Cerebellar cortex (tissue), 1 donor: ENCODE data around the gene GLYR1.
"Not testable (repeated sequence)": the region's sequence is repeated elsewhere in the genome, so short reads cannot be mapped to it uniquely, and the experiment has no call there.

ENCODE experiments used
- DNase-seq: peaks from one replicate; pipeline ENCODE4 v3.0.0-alpha.2; 2015; ENCODE audit warnings: low spot score

The GLYR1 gene

DNA sequence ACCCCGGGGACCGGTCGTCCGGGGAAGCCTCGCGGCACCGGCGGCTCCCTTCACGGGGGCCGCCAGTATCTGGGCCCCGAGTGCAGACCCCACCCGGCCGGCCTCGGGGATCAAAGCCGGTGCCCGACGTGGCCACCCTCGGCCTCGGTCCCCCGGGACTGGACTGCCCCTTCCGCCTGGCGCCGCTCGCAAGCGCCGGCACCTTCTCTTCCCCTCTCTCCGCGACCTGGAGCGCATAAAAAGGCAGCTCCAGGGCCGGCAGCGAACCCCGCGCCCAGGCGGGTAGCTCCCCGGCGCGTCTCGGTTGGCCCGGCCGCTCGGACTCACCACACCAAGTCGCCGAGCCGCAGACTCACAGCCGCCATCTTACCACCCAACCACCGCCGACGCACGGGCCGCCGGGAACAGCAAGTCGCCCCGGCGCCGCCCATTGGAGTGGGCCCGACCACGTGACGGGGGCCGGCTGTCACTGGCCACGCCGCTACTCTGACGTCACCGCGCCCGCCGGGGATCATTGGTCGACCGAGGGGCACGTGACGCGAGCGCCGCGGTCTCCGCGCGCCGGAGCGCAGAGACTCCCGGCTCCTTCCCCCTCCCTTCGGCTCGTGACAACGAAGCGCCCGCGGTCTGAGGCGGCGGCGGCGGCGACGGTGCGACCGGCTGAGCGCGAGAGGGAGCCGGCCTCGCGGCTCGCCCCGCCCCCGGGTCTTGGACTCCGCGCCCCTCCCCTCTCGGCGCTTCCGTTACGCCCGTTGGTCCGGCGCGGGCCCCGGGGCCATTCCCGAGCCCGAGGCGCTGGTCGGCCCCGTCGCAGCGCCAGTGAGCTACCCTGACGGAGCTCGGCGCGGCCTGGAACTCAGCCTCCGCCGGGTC lies at the start of gene GLYR1, which contains the start of gene UBN1:
GLYR1 (minus strand) TSS at position 388 of the 873 bp plus-strand sequence; CDS start at position 365, 23 bp downstream.
UBN1 (plus strand) TSS at position 581 of the 873 bp plus-strand sequence. CDS start 5,437 bp downstream, outside the sequence.
- peak; percentile 95 for DNase-seq

- not testable (repeated sequence) for DNase-seq
These were observed 49.7 kb upstream of the GLYR1 start for GRCh38 chr16:4896761-4897160.

DNA sequence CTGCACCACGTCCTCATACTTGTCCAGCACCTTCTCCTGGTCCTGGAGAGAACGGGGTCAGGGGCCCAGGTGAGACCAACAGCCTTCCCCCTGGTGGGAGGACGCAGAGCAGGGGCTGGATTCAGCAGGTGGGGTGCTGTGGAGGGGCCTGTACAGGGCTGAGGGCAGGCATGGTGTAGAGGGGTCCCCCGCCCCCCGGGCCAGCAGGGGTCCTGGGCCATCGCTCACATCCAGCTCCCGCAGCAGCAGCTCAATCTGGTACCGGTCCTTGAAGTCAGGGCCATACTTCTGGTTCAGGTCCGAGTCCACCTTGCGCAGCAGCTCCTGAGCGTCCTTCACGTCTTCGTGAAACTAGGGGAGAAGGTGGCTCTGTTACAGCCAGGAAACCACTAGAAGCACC lies 48.3 kb upstream of the GLYR1 start:
- DNase-seq = no peak

DNA sequence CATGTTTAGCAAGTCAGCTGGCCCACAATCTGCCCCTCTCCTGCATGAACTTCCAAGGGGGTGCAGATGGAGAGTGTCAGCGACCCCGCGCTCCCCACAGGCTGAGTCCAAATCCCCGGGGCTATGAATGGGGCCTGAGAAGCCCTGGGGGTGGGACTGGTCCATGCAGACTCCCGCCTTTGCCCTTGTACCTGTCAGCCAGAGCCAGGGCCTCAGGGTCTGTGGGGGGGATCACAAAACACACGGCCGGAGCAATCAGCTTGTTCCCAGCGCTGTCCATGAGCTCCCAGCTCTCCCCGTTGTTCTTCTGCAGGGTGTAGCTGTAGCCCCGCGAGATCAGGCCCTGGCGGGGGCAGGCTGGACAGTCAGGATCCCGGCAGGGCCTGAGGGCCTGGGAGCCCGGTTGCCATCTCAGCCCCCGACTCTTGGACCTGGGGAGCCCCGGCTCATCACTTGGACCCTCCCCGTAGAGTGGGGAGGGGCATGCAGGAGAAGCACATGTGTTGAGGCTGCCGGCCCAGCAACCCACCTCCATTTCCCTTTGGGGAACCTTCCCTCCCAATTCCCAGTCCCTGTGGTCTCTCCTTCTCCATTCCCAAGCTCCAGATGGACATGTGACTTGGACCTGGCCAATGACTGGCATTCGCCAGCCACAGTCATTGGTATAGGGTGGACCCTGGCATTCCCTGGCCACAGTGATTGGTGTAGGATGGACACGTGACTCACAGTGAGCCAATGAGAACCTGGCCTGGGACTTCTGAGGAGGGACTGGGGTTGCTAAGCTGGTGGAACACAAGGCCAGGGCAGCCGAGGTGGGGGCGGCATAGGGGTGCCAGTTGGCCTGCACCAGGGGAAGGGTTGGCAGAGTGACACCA lies 47.4 kb upstream of the GLYR1 start:
- DNase-seq = peak; percentile 27

DNA sequence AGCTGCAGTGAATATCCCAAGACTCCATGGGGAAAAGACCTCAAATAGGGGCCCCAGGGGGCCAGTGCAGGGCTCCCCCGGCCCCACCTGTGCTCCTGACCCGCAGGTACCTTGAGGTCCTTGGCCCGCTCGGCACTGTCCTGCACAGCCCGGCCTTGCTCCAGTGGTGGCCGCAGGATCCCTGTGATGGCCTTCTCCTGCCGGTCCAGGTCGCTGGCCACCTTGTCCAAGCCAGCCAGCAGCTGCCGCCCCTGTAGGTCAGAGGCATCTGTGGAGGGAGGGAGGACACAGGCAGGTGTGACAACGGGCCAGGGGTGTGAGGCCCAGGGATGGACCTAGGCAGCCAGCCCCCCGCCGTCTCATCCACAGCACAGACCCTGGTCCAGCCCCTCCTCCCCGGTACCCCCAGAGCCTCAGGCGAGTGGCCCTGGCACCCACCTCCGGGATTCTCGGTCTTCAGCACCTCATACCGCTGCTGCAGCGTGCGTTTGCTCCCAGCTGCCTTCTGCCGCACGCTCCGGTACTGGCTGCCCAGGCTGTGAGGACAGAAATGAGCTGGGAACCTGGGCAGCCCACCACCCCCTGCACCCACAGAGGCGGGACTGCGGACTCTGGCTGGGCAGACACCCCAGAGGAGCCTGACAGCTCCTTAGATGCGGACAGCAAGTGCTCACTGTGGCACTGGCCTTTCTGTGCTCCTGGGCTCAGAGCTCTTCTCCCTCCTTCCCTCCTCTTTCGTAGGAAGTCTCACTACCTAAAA lies 46.2 kb upstream of the GLYR1 start:
- no peak for DNase-seq

- DNase-seq = peak; percentile 18
These were observed 45.4 kb upstream of the GLYR1 start for GRCh38 chr16:4892361-4893102.

- no peak for DNase-seq
These were observed 44.8 kb upstream of the GLYR1 start for GRCh38 chr16:4891886-4892216.

- no peak for DNase-seq
These were observed 44.2 kb upstream of the GLYR1 start for GRCh38 chr16:4891097-4891885.

GRCh38 chr16:4890686-4891085 lies 43.6 kb upstream of the GLYR1 start:
- no peak for DNase-seq

DNA sequence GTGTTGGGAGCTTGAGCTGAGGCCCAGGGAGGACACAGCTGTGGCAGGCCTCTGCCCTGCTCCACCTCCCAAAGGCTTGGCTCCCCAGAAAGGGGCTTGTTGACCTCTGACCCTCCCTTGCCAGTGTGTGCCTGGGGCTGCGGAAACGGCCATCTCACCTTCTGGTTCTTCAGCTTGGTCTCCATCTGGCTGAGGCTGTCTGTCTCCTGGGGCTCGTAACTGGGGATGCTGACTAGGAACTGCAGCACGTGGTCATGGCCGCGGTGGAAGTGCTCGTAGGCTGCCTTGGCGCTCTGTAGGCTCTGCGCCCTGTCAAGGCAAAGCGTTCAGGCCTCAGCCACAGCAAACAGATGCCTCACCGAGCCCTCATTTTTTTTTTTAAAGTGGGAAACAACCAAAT lies 42.9 kb upstream of the GLYR1 start:
- DNase-seq = no peak

GRCh38 chr16:4888428-4889135 lies 41.5 kb upstream of the GLYR1 start:
- DNase-seq = peak; percentile 23

- DNase-seq = no peak
These were observed 39.1 kb upstream of the GLYR1 start for GRCh38 chr16:4886151-4886550.

DNA sequence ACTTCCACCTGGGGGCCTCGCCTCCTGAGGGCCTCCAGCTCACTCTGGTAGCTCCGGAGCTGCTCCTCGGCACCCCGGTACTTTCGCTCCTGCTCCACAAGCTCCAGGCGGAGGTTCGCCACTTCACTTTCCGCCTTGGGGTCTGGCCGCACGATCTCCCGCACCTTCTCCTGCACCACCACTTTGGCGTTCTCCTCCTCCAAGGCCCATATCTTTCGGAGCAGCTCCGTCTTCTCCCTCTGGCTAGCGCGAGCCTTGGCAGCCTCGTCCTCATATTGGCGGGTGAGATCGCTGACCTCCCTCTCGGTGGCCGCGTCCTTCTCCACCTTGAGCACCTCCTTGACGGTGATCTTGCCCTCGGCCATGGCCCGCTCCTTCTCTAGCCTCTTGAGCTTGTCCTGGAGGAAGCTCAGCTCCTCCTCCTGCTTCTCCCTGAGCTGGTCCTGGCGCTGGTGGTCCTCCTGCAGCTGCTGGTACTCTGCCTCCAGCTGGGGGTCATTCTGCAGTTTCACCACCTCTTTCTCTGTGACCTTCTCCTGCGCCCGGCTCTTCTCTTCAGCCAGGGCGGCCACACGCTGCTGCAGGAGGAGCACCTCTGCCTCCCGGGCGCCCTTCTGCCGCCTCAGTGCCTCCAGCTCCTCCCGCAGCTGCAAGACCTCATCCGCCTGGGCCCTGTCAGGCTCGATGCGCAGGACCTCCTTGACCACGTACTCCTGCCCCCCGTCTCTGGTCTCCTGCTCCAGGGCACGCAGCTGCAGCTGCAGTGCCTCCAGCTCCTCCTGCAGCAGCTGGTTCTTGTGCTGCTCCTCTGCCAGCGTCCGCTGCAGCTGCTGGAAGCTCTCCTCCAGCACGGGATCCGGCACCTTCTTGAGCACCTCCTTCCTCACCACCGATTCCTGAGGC lies 38.1 kb upstream of the GLYR1 start:
- DNase-seq = no peak

GRCh38 chr16:4884209-4884608 lies 37.1 kb upstream of the GLYR1 start:
- no peak for DNase-seq

GRCh38 chr16:4883501-4883900 lies 36.4 kb upstream of the GLYR1 start:
- no peak for DNase-seq

- DNase-seq = peak; percentile 35
These were observed 35.7 kb upstream of the GLYR1 start for GRCh38 chr16:4882633-4883285.

- no peak for DNase-seq
These were observed 35.0 kb upstream of the GLYR1 start for GRCh38 chr16:4882000-4882632.
